NCI-H510A treated with DMSO at 0.1 percent for 48 hours (cell line): ENCODE measurements around the gene DDX47.
"Not testable (repeated sequence)": the region's sequence is repeated elsewhere in the genome, so short reads cannot be mapped to it uniquely, and the experiment has no call there.

Experiments
- DNase-seq: peaks from one replicate; lab custom pipeline; 2025; lab: John Stamatoyannopoulos, UW

Gene DDX47

DNA sequence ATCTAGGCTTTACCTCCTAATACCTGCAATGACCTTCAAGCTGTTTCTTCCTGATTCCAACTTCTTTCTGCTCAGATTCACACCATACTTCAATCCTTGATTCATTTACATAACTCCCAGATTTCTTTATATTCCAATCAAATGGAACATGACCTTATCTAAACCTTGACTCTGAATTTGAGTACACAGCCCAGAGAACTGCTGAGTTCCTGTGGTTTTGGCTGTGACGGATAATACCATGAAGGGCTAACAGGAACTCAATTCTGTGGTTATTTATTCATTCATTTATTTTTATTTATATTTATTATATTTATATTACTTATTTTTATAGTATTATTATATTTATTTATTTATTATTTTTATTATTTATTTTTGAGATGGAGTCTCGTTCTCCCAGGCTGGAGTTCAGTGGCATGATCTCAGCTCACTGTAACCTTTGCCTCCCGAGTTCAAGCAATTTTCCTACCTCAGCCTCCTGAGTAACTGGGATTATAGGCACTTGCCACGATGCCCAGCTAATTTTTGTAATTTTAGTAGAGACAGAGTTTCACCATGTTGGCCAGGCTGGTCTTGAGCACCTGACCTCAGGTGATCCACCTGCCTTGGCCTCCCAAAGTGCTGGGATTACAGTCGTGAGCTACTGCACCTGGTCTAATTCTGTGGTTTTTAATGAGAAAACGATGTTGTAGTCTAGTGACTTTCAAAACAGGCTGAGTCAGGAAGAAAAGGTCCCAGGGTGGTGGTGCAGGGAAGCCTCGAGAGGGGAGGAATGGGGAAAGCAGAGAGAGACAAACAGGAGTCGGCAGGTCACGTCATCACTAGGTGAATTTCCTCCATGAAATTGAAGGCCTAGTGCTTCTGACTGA lies 16.0 kb upstream of the DDX47 start:
- no peak for DNase-seq

DNA sequence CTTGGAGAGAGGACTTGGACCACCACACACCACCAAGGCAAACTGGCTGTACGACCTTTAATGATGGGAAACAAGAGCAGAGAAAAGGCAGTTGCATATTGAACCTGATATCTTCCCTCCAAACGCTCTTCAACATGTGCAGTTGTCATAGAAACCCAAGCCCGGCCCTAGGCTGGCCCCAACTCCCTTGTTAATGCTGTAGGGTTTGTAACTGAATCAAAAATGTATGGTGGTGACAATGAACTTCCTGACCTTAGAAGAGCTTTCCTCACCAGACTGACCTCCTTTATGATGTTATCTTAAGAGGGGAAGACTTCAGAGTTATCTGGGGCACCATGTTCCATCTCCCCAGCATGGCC lies 15.4 kb upstream of the DDX47 start:
- no peak for DNase-seq

DNA sequence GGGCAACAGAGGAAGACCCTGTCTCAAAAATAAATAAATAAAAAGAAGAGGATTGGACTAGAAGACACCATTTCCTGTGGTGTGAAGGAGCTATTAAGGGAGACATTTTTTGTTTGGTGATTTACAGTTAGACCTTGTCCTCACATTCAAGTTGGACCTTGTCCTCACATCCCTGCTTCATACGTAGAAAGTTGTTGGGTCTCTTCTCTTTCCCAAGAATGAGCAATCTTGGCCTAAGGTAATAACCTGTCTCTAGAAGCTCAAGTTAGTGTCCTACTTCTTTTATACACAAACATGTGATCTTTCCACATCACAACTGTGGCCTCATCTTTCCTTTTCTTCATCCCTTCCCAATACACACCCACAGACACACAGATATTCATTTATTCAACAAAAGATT lies 14.7 kb upstream of the DDX47 start:
- DNase-seq: no peak

DNA sequence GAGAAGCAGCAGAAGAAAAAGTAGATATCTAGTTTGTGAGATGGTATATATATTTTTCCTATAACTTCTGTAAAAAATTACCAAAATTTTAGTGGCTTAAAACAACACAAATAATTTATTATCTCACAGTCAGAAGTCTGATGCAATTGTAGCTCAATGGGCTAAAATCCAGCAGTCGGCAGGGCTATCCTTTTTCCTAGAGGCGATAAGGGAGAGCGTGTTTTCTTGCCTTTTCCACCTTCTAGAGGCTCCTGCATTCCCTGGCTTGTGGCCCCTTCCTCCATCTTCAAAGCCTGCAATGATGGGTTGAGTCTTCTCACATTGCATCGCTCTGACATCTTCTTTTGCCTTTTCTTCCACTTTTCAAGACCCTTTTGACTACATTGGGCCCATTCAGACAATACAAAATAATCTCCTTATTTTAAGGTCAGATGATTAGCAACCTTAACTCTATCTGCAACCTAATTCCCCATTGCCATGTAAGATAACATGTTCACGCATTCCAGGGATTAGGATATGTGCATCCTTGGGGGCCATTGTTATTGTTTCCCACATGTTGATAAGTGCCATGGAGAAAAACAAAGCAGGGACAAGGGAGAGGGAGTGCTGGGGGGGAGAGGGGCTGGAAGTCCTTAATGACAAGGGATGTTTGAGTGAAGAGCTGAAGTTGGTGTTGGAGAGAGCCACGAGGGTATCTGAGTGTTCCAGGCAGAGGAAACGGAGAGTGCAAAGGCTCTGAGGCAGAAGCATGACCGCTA lies 13.8 kb upstream of the DDX47 start:
- DNase-seq: no peak

DNA sequence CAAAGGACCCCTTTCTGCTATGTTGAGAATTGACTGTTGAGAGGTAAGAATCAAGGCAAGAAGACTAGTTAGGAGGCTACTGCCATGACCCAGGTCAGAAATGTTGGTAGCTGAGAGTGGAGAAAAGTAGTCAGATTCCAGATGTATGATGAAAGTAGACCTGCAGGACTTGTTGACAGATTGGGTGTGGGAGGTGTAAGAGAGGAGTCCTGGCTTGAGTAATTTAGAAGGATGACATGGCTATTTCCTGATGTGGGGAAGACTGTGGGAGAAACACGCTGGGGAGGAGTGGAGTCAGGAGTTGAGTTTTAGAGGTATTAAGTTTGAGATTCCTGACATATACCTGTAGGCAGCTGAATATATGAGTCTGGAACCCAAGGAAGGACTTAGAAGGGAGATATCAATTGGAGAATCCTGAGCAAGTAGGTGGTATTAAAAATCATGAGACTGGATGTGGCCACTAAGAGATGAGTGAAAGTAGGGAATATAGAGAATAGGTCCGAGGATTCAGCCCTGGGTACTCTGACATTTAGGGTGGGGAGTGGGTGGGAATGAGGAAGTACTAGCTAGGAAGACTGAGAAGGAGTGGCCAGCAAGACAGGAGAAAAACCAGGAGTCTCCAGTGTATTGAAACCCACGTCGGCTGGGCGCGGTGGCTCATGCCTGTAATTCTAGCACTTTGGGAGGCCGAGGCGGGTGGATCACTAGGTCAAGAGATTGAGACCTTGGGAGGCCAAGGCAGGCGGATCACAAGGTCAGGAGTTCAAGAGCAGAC lies 12.6 kb upstream of the DDX47 start:
- DNase-seq: no peak

DNA sequence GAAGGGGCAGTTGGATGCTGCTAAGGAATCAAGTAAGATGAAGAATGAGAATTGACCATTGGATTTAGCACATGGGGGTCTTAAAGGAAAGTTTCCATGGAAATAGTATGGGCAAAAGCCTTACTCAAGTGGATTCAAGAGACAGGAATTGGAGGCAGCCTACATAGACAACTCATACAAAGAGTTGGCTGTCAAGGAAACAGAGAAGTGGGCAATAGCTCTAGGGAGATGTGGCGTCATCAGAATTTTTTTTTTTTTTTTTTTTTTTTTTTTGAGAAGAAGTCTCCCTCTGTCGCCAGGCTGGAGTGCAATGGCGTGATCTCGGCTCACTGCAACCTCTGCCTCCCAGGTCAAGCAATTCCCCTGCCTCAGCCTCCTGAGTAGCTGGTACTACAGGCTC lies 11.5 kb upstream of the DDX47 start:
- not testable (repeated sequence) for DNase-seq

DNA sequence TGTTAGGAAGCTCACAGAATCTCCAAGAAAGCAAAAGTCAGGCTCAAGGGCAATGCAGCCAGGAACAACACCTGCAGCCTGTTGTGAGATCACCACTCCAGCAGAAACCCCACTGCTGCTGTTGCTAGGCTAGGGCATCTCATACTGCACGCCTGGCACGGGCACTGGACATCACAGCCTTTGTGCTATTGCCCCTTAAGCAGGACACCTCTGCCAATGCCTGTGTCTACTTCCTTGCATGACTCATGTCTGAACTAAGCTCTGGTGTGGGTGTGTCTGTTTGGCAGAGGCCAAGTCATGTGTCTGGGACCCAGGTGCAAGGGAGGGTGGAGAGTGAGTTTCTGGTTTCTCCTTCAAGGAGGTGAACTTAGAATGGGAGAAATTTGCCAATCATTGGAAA lies 10.0 kb upstream of the DDX47 start:
- DNase-seq: no peak

DNA sequence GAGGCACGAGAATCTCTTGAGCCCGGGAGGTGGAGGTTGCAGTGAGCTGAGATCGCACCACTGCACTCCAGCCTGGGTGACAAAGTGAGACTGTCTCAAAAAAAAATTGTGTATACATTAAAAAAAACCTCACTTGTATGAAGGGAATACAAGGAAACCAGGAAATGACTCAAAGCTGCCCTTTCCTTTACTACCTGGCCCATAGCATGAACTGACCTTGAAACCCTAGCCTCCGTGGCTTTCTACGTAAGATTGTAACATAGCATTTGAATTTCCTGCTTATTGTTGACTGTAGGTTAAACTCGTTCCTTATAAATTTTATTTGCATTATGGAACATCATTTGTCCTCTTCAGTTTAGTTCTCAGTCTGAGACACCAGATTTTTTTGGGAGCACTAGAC lies 9.1 kb upstream of the DDX47 start:
- DNase-seq: no peak

DNA sequence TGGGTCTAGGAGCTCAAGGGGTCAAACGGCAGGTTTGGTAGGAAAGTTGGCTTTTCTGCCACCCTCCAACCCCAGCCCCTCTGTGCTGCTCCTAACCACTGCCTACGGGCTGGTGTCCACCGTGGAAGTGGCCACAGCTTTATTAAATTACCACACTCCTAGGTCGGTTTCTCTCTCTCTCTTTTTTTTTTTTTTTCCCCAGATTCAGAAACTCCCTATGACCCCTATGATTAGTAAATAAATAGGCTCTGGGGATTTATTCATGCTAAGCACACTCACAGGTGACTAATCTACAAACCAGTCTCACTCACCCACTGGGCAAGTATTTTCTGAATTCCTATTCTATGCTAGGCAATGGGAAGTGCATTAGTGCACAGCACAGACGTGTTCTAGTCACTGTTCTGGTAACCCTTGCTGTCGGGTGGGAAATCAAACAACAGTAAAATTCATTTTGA lies 8.7 kb upstream of the DDX47 start:
- no peak for DNase-seq

DNA sequence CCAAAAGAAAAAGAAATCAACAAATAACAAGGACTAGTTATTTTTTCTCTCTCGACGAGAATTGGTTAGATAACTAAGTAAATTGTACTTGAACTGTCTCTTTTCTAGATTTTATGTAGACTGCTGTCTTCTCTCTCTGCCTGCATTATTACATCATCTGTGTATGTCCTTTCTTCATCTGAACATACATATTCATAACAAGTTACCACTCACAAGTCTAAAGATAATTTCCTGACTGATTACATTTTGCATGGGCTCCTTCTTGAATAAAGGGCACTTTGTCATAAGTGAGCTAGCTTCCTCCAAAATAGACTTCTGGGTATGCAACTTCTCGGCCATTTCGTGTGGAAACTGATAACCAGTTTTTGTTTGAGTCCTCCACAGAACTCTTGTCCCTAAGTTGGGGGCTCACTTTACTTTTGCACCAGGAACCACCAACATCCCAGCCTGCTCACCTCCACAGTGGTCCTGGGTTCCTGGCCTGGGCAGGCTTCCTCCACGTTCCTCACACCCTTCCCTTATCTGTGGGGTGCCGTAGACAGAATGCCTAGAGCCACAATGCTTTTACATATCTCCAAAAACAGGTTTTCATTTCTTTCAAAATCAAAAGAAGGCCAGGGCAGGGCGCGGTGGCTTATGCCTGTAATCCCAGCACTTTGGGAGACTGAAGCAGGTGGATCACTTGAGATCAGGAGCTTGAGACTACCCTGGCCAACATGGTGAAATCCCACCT lies 6.2 kb upstream of the DDX47 start:
- no peak for DNase-seq

DNA sequence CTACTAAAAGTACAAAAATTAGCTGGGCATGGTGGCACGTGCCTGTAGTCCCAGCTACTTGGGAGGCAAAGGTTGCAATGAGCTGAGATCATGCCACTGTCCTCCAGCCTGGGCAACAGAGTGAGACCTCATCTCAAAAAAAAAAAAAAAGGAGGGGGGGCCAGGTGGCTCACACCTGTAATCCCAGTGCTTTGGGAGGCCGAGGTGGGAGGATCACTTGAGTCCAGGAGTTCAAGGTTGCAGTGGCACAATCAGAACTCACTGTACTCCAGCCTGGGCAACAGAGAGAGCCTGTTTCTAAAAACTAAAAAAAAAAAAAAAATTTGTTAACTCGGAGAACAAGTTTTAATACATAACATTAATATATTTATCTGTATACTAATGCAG lies 5.6 kb upstream of the DDX47 start:
- DNase-seq: not testable (repeated sequence)

DNA sequence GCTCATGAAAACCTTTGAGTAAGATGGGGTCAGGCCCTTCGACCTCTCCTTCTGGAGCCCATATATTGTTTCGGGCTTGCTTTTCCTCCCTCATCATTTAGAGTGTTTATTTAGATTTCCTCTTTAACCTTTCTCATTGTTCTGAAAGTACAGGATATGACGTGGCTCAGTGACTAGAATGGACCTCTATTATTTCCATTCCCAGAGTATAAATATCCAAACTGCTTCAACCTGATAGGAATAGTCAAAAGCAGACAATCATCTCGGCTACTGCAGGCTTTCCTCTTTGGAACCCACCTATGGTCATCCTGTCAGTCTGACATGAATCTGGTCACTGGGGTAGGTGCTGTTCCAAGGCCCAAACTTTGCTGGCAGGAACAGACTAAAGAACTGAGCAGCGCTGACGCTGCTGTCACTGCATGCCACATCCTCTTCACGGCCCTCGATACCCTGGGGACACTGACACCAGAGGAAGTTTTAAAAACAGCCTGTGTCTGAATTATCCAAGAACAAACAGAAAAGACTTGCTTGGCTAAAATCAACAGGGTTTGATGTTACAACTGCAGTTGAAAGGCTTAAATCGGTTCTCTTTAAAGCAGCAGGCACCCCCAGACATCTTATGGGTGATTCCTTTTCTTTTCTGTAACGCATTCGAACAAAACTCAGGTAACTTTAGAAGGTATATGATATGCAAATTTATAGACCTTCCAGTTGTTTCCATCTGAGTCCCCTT lies 5.0 kb upstream of the DDX47 start:
- peak; percentile 63 for DNase-seq

DNA sequence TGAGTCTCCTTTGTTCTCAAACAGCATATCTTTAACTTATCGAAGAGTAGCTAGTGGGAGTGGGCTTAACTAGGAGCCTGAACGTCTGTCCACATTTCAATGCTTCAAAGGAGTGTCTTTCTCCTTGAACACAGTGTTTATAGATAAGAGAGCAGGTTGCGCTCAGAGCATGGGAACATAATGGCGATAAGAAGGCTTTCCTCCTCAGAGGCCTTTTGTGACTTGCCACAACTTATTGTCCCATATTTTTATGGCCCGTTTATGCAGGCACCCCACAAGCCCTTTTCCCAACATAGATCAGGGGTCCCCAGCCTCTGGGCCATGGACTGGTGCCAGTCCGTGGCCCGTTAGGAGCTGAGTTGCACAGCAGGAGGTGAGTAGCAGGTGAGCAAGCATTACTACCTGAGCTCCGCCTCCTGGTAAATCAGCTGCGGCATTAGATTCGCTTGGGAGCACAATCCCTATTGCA lies 2.6 kb upstream of the DDX47 start:
- peak; percentile 43 for DNase-seq

DNA sequence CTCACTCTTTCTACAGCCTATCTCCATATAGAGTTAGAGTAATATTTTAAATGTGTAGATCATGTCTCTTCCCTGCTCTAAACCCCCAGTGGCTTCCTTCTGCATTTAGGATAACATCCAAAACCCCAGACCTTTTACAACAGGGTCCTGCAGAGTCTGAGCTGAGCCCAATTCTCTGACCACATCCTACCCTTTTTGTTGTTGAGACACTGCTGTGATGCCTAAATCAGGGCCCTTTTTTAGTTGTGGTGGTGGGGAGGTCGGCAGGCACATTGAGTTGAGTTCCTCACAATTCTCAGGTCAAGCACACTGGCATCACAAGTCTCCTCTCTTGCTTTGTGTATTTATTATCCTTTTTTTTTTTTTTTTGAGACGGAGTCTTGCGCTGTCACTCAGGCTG lies 1.8 kb upstream of the DDX47 start:
- no peak for DNase-seq

DNA sequence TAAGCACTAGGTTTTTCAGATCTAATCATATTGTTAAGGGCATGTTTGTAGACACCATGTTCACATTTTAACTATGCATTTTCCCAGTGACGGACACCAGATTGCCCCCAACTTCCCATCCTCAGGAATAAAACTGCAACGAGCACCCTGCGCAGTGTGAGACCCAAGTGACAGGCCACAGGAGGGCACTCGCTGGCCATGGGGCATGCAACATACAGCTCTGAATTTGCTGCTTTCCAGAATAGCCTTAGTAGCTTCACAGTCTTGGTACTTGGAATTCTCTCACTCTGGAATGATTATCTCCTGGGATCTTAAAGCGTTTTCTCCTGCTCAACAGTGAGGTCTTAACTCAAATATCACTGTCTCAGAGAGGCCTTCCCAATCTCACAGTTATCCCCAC lies 972 bp upstream of the DDX47 start:
- DNase-seq: no peak

DNA sequence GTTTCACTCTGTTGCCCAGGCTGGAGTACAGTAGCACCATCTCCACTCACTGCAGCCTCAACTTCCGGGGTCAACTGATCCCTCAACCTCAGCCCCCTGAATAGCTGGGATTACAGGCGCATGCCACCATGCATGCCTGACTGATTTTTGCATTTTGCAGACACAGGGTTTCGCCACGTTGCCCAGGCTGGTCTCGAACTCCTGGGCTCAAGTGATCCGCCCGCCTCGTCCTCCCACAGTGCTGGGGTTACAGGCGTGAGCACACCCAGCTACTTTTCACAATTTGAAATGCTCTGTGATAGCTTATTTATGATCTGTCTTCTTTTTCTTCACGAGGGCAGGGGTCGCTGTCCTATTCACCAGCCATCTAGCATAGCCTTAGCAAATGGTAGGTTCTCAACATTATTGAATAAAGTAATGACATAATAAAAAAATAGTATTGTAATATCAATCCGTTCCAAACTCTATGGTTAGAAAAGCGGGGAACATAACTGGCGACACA lies 477 bp upstream of the DDX47 start:
- no peak for DNase-seq

DNA sequence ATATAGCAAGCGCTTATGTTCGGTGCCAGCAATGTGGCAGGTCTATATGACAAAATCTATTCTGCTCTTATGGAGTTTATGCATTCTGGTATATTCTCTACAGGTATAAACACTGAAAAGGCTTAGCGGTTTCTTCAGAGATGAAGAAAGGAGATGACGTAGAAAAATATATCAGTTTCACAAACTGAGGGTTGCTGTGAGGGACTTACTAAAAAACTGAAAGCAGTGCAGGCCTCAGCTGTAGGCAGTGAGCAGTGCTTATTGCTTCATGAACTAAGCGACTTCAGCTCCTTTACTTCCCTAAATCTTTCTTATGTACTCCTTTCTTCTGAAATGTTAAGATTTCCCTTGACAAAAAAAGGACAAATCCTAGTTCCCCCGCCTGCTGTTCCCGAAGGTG lies 4.5 kb downstream of the DDX47 start:
- no peak for DNase-seq

DNA sequence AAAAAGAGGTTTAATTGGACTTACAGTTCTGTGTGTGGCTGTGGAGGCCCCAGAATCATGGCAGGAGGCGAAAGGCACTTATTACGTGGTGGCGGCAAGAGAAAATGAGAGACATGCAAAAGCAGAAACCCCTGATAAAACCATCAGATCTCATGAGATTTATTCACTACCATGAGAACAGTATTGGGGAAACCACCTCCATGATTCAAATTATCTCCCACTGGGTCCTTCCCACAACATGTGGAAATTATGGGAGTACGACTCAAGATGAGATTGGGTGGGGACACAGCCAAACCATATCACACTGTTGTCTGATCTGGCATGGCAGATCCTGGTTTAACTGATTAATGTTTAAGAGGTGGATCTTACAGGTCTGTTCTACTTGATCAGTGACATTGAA lies 5.6 kb downstream of the DDX47 start:
- DNase-seq: no peak

DNA sequence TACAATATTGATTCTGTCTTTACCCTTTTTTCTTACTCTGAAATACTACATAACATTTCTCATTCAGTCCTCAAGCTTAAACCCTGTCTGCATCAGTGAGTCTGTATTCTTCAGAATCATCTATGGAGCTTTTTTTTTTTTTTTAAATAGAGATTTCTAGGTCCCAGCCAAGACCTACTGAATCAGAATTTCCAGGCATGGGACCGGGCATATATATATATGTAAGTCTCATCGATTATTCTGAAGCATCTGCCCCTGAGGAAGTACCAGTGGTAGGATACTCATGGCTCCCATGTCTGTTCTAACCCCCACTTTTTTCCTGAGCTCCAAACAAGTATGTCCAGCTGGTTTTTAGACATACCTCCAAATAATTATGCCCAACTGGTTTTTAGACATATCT lies 6.1 kb downstream of the DDX47 start:
- no peak for DNase-seq

DNA sequence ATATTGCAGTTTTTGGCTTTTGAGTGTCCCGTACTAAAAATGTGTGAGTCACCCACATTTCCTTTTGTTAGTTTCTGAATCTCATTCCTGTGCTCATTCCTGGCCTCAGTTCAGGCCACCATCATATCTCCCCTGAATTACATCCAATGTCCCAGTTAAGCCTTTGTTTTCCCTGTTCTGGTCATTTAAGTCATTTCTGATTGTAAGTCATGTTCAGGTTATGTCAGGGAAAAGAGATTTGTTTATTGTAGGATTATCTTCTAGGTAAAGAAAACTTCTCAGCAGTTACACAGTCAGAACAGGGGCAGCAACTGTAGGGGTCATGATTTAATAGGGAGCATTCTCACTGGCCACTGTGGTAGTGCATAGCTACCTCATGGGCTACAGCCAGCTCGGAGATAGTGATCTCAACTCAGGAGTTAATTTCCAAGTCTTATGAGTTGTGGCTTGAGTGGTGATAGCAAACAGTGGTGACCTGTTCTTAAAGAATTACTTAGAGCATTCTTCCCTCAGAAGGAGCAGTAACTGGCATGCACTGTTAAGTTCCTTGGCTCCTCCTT lies 6.7 kb downstream of the DDX47 start:
- DNase-seq: no peak

DNA sequence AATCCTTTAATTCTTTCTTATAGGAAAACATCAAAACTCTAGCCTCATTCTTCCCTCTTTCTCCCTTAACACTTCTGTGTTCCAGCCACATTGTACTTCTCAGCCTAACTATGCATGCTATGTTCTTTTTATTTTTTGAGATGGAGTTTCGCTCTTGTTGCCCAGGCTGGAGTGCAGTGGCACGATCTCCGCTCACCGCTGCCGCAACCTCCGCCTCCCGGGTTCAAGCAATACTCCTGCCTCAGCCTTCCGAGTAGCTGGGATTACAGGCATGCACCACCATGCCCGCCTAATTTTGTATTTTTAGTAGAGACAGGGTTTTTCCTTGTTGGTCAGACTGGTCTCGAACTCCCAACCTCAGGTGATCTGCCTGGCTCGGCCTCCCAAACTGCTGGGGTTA lies 7.2 kb downstream of the DDX47 start:
- not testable (repeated sequence) for DNase-seq
